K562 (cell line): ENCODE measurements around the gene DHDH. TPM values are rescaled to one million over a fixed set of nuclear protein-coding genes. Genes with fewer than 3 reads are reported as not detected.

Experiments
- EP300 ChIP-seq: IDR thresholded peaks from 2 replicates; pipeline ENCODE4 v1.6.1; 2012; ENCODE audit warnings: low read length, improper control_type of control experiment
- ETV5 ChIP-seq: sonication (generic); formaldehyde crosslinking; IDR thresholded peaks from 2 replicates; pipeline ENCODE4 v1.4.0; 2020; ENCODE audit warnings: low read depth, mild to moderate bottlenecking, missing genetic modification reagents
- FOSL1 ChIP-seq: fragments of 200-800 bp; sonication (Bioruptor generic); conservative IDR thresholded peaks from 2 replicates; pipeline ENCODE4 v1.6.1; 2016; ENCODE audit warnings: missing genetic modification characterization, missing compliant biosample characterization
- FOXP1 ChIP-seq: sonication (generic); formaldehyde crosslinking; IDR thresholded peaks from 2 replicates; pipeline ENCODE4 v1.8.0; 2022; ENCODE audit warnings: mild to moderate bottlenecking, missing genetic modification reagents
- GTF2B ChIP-seq: IDR thresholded peaks from 2 replicates; pipeline ENCODE4 v1.6.1; 2011; ENCODE audit not compliant: insufficient read length; ENCODE audit errors: extremely low read depth
- GTF2F1 ChIP-seq: IDR thresholded peaks from 2 replicates; pipeline ENCODE4 v1.6.1; 2011; ENCODE audit warnings: low read depth, low read length, improper control_type of control experiment
- KLF1 ChIP-seq: fragments of 450-650 bp; IDR thresholded peaks from 2 replicates; pipeline ENCODE4 v1.6.1; 2016; ENCODE audit warnings: missing genetic modification characterization, missing compliant biosample characterization
- MAX ChIP-seq: sonication (generic); formaldehyde crosslinking; IDR thresholded peaks from 2 replicates; pipeline ENCODE4 v1.9.0; 2022; ENCODE audit warnings: mild to moderate bottlenecking, missing genetic modification reagents
- POLR2AphosphoS2 ChIP-seq: IDR thresholded peaks from 2 replicates; pipeline ENCODE4 v1.6.1; 2012; ENCODE audit warnings: low read length, improper control_type of control experiment
- TAL1 ChIP-seq: fragments of 450-650 bp; IDR thresholded peaks from 2 replicates; pipeline ENCODE4 v1.6.1; 2016; ENCODE audit warnings: mild to moderate bottlenecking
- TCF7 ChIP-seq: sonication (generic); IDR thresholded peaks from 2 replicates; pipeline ENCODE4 v1.6.1; 2016; ENCODE audit warnings: antibody characterized with exemption, borderline replicate concordance
- THAP7 ChIP-seq: fragments of 250-450 bp; sonication (Bioruptor Pico); IDR thresholded peaks from 2 replicates; pipeline ENCODE4 v1.5.0; 2021
- ZKSCAN8 ChIP-seq: fragments of 200-800 bp; sonication (Bioruptor generic); IDR thresholded peaks from 2 replicates; pipeline ENCODE4 v1.6.1; 2016; ENCODE audit warnings: missing genetic modification characterization, missing compliant biosample characterization
- ZNF174 ChIP-seq: fragments of 250-450 bp; sonication (Bioruptor Pico); IDR thresholded peaks from 2 replicates; pipeline ENCODE4 v1.4.0; 2020; ENCODE audit warnings: mild to moderate bottlenecking
- ZNF239 ChIP-seq: fragments of 250-450 bp; sonication (Bioruptor Pico); IDR thresholded peaks from 2 replicates; pipeline ENCODE4 v1.4.0; 2020; ENCODE audit warnings: mild to moderate bottlenecking
- ZNF507 ChIP-seq: conservative IDR thresholded peaks from 2 replicates; pipeline ENCODE4 v1.6.1; 2017; ENCODE audit warnings: missing genetic modification characterization, missing compliant biosample characterization
- ZNF561 ChIP-seq: fragments of 450-650 bp; formaldehyde crosslinking; conservative IDR thresholded peaks from 2 replicates; pipeline ENCODE4 v1.4.0; 2020; ENCODE audit warnings: mild to moderate bottlenecking, moderate library complexity
- ZNF592 ChIP-seq: fragments of 450-650 bp; IDR thresholded peaks from 2 replicates; pipeline ENCODE4 v1.6.1; 2017; ENCODE audit warnings: antibody characterized with exemption, mild to moderate bottlenecking
- ZNF766 ChIP-seq: fragments of 200-800 bp; sonication (Bioruptor generic); conservative IDR thresholded peaks from 2 replicates; pipeline ENCODE4 v1.6.1; 2016; ENCODE audit warnings: missing genetic modification characterization, missing compliant biosample characterization
- polyA plus RNA-seq, 8 experiments: library from polyadenylated mRNA; depleted of rRNA in 4 of 8; stranded (reverse) in 5 of 8; unstranded in 3 of 8; fragments of >200 nt; fragmentation: Nextera tagmentation in 2 of 8; fragmentation: Illumina TruSeq in 1 of 8; extraction: Ambion mirVana in 2 of 8; extraction: Trizol in 1 of 8; gene quantifications; 2 replicates each; pipeline versions ENCODE4 v1.2.1 to v1.2.3, GENCODE V29; 2011 to 2014; ENCODE audit warnings: inconsistent platforms in 1 of 8, missing spikeins in 1 of 8
- total RNA-seq, 7 experiments: library from RNA; depleted of rRNA in 6 of 7; stranded (reverse); fragments of >200 nt in 6 of 7; fragmentation: Illumina TruSeq in 2 of 7; extraction: Trizol in 2 of 7; gene quantifications; 2 replicates each; pipeline versions ENCODE4 v1.2.1 to v1.2.3, GENCODE V29; 2011 to 2021; ENCODE audit warnings: low replicate concordance in 1 of 7

Gene DHDH
- total and polyA plus RNA-seq, 9 of the 15 experiments (the other 6 are each of a cell fraction or from before 2014, with no cell fraction given) = 0.37 to 1.9 (median 0.87) TPM

GRCh38 chr19:48964205-48965039 is 30.9 kb downstream of the DHDH start (continued):
- TF ChIP-seq ZNF592 = 0 out of 2 replicates have a peak, but pooled peaks have one; percentile 26
- no peak for TF ChIP-seq ZNF239
- no peak for TF ChIP-seq GTF2F1
- TF ChIP-seq MAX = no peak; the same call in none of the 2 replicates
- TF ChIP-seq ZKSCAN8 (CRISPR knock-in tag) = no peak; the same call in 1 of the 2 replicates
- TF ChIP-seq ZNF507 (tag) = no peak
- TF ChIP-seq POLR2AphosphoS2 = no peak
- no peak; the same call in 1 of the 2 replicates for TF ChIP-seq FOSL1 (tag)
- no peak for TF ChIP-seq EP300
- 0 out of 2 replicates have a peak, but pooled peaks have one; percentile 24 for TF ChIP-seq ZNF766 (CRISPR knock-in tag)
- TF ChIP-seq TCF7 = no peak
- TF ChIP-seq TAL1 = 0 out of 2 replicates have a peak, but pooled peaks have one; percentile 24
- no peak; the same call in 1 of the 2 replicates for TF ChIP-seq FOXP1 (CRISPR knock-in tag)
- no peak for TF ChIP-seq ZNF174 (CRISPR knock-in tag)
- TF ChIP-seq THAP7 (CRISPR knock-in tag) = no peak
- no peak for TF ChIP-seq ZNF561 (CRISPR knock-in tag)
- no peak for TF ChIP-seq GTF2B
- TF ChIP-seq KLF1 = no peak
- TF ChIP-seq ETV5 (CRISPR knock-in tag) = no peak
